ENCODE measurements around the gene KCNMB4.

DNA sequence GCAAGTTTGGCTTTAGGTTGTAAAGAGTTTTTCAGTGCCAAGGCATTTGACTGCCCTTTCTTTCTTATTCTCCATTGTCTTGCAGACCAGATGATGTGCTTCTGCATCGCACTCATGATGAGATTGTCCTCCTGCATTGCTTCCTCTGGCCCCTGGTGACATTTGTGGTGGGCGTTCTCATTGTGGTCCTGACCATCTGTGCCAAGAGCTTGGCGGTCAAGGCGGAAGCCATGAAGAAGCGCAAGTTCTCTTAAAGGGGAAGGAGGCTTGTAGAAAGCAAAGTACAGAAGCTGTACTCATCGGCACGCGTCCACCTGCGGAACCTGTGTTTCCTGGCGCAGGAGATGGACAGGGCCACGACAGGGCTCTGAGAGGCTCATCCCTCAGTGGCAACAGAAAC is 64.3 kb downstream of the KCNMB4 start:
- TF ChIP-seq, protein P1, sequence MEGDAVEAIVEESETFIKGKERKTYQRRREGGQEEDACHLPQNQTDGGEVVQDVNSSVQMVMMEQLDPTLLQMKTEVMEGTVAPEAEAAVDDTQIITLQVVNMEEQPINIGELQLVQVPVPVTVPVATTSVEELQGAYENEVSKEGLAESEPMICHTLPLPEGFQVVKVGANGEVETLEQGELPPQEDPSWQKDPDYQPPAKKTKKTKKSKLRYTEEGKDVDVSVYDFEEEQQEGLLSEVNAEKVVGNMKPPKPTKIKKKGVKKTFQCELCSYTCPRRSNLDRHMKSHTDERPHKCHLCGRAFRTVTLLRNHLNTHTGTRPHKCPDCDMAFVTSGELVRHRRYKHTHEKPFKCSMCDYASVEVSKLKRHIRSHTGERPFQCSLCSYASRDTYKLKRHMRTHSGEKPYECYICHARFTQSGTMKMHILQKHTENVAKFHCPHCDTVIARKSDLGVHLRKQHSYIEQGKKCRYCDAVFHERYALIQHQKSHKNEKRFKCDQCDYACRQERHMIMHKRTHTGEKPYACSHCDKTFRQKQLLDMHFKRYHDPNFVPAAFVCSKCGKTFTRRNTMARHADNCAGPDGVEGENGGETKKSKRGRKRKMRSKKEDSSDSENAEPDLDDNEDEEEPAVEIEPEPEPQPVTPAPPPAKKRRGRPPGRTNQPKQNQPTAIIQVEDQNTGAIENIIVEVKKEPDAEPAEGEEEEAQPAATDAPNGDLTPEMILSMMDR (conservative IDR thresholded peaks at IDR 0.05; ENCODE audit: low read depth, low read length) = no peak
- no peak for TF ChIP-seq EZH2 (IDR thresholded peaks at IDR 0.05; ENCODE audit: borderline replicate concordance, low read depth, low read length, poor library complexity, severe bottlenecking)

Measured in A673 (cell line).